Activated CD4-positive, alpha-beta T cell treated with anti-CD3 and anti-CD28 coated beads for 48 hours (primary cell): ENCODE data around the gene CNNM2.
"Not testable (repeated sequence)": the region's sequence is repeated elsewhere in the genome, so short reads cannot be mapped to it uniquely, and the experiment has no call there.

Experiments used
- DNase-seq: peaks from one replicate; pipeline ENCODE4 v3.0.0-alpha.2; 2020

Gene CNNM2

DNA sequence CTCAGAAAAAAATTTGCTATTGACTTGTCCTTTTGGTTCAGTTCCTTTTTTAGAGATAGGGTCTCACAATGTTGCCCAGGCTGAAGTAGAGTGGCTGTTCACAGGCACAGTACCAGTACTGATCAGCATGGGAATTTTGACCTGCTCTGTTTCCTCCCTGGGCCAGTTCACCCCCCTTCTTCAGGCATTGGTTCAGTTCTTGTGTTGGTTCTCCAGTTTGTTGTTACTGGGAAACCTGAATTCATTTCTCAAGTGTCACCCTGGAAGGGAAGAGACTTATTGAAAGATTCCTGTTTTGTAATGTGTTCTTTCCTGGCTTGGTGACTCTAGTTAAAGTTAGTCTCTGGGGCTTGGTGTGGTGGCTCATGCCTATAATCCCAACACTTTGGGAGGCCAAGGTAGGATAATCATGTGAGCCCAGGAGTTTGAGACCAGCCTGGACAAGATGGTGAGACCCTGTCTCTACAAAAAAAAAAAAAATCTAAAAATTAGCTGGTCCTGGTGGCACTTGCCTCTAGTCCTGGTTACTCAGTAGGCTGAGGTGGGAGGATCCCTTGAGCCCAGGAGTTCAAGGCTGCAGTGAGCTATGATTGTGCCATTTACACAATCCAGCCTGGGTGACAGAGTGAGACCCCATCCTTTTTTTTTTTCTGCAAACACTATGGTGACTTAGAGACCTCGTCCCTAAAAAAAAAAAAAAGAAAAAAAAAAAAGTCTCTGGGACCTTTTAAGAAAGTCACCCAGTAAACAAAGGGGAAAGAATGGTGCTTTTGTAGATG is 52.7 kb downstream of the CNNM2 start:
- no peak for DNase-seq

- no peak for DNase-seq
These were observed 57.6 kb downstream of the CNNM2 start for GRCh38 chr10:102975483-102976379.

GRCh38 chr10:102976380-102976726 is 58.3 kb downstream of the CNNM2 start:
- DNase-seq: not testable (repeated sequence)

- no peak for DNase-seq
These were observed 64.2 kb downstream of the CNNM2 start for GRCh38 chr10:102982296-102982695.

DNA sequence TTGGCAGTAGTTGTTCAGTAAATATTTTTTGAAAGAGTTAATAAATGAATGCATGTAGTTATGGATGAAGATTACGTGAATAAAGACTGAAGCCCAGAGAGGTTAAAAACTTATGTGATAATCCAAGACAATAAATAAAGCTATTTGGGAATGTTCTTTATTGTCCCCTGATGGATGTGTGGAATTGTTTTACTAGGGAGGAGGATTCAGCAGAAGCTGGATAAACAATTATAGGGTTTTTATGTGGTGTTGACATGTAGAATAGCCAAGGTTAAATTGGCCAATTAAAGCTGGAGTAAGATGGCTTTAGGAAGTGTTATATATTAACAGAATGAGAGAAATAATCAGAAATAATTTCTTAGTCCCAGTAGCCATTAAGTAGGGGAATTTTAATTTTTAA is 66.0 kb downstream of the CNNM2 start:
- no peak for DNase-seq

GRCh38 chr10:102985811-102986210 is 67.7 kb downstream of the CNNM2 start:
- no peak for DNase-seq

GRCh38 chr10:102988404-102989314 is 70.6 kb downstream of the CNNM2 start:
- no peak for DNase-seq

- no peak for DNase-seq
These were observed 76.6 kb downstream of the CNNM2 start for GRCh38 chr10:102994531-102995295.

DNA sequence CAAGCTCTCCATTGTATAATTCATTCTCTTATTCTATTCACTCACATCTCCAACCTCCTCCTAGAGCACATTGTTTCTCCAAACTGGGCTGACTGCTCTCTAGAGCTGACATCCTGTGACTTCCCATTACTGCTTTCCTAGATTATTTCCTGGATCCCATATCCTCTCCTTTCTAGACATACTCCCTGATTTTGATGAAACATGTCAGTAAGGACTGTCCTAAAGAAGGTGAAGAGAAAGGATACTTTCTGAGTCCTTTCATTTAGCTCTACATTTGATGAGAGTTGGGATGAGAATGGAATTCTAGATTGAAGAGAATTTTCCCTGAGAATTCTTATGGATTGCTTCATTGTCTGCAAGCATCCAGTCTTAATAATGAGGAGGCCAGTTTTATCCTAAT is 78.8 kb downstream of the CNNM2 start:
- DNase-seq: no peak

DNA sequence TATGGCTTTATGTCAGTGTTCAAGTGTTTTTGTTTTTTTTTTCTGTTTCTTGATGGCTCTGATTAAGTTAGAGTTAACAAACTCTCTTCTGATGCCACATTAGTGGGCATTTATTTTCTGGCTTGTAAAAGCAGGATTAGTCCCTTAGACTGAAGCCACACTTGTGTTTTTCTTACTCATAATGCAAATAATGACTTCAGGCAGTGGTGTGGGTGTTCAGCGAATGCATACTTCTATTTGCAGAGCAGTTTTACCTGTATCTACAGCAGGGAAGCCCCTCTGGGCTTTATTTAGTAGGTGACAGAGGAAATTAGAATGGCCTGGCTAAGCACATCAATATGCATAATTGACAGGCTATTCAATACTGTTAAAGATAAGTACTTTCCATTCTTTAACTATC is 79.9 kb downstream of the CNNM2 start:
- DNase-seq: no peak

- no peak for DNase-seq
These were observed 80.4 kb downstream of the CNNM2 start for GRCh38 chr10:102998399-102998907.

GRCh38 chr10:103000050-103000449 is 82.0 kb downstream of the CNNM2 start:
- DNase-seq: not testable (repeated sequence)

DNA sequence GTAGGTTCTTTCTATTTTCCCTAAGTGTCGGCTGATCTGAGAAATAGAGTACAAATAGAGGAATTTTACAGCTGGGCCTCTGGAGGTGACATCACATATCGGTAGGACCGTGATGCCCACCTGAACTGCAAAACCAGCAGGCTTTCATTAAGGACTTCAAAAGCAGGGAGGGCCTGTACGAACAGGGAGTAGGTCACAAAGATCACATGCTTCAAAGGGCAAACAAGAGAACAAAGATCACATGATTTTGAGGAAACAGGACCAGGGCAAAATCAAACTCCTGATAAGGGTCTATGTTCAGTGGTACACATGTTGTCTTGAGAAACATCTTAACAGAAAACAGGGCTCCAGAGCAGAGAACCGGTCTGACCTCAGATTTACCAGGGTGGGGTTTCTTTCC is 88.9 kb downstream of the CNNM2 start:
- no peak for DNase-seq

- DNase-seq: no peak
These were observed 95.3 kb downstream of the CNNM2 start for GRCh38 chr10:103013416-103013815.

DNA sequence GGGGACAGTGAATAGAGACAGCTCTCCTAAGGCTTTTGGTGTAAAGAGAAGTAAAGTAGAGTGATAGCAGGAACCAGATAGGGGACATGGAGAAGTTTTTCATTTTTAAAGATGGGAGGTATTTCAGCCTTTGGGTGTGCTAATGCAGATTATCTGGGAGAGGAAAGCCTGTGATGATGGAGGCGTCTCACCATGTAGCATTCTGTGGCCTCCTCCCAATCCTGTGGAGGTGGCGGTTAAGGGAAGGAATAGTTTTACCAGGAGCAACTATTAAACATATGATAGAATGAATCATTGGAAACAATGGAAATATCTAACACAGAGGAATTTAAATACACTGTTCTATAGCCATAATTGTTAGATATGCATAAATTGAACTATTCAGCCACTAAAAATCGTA is 101.3 kb downstream of the CNNM2 start:
- no peak for DNase-seq

DNA sequence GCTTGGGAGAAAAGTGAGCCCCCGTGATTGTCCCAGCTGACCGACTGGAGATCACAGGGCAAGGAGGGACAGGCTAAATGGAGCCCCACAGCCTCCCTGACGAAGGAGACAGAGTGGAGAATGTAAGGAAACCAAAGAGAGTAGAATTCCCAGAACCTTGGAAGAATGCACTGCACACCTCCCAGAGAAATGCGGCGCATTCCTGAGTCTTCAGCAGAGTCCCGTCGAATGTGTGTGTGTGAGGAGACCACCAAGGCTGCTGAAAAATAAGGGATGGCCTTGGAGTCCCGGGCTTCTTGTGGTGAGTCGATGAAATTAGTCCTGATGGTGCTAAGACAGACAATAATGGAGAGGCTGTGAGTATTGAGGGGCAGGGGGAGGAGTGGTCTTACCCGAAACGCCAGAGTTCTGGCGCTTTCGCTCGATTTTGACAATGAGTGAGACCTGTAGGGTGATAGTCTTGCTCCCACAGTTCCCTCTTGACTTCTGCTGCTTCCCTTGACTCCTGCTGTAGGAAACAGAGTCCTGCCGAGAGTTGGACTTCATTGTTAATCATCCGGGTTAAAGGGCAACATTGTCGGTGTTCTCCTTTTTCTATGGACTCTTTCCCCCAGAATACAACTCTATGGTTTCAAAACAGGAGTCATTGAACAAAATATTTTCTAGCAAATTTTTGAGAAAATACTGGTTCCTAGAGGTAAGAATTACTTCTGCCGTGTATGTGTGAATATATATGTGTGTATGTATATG is 103.2 kb downstream of the CNNM2 start:
- no peak for DNase-seq

DNA sequence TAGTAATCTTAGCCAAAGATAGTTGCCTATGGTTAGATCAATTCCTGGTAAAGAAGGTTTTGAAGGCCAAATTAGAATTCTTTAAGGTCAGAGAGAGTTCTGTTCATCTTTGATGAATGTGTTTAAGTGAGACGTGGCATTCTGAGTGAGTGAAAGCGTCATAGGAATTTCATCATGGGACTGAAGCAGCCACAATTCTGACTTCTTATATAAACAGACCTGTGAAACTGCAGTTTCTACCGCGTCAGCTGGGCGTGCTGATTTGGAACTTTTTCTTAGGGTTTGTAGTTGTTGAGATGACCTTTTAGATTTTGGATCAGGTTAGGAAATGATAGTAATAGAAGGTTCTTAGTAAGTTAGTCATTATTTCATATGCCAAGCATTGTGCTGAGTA is 103.8 kb downstream of the CNNM2 start:
- no peak for DNase-seq

GRCh38 chr10:103025696-103026095 is 107.6 kb downstream of the CNNM2 start:
- DNase-seq: no peak

DNA sequence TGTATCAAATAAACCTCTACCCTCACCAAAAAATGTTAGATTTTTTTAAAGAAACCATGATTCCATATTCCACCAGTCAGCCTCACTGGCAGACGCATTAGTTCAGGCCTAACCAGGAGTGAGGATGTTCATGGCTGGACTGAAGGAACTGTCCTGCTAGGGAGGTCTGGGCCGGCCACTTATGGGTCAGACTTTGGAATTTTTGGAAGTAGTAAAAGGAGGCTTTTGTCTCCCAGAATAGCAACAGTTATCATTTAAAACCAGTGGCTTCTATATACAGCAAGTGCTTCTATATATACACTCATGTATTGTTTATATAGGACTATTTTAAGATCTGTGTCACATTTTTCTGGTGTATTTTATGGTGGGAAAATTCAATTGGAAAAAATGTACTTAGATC is 120.5 kb downstream of the CNNM2 start:
- no peak for DNase-seq

GRCh38 chr10:103040418-103040817 is 122.3 kb downstream of the CNNM2 start:
- no peak for DNase-seq

GRCh38 chr10:103041391-103041790 is 123.3 kb downstream of the CNNM2 start:
- DNase-seq: no peak
